Measurements from ENCODE around the gene PRKCH. TPM values are rescaled to one million over a fixed set of nuclear protein-coding genes. Genes with fewer than 3 reads are reported as not detected.
"Not testable (repeated sequence)": the region's sequence is repeated elsewhere in the genome, so short reads cannot be mapped to it uniquely, and the experiment has no call there.

The PRKCH gene
- total RNA-seq, 1 experiment from 2014 or later = 49.5 TPM

DNA sequence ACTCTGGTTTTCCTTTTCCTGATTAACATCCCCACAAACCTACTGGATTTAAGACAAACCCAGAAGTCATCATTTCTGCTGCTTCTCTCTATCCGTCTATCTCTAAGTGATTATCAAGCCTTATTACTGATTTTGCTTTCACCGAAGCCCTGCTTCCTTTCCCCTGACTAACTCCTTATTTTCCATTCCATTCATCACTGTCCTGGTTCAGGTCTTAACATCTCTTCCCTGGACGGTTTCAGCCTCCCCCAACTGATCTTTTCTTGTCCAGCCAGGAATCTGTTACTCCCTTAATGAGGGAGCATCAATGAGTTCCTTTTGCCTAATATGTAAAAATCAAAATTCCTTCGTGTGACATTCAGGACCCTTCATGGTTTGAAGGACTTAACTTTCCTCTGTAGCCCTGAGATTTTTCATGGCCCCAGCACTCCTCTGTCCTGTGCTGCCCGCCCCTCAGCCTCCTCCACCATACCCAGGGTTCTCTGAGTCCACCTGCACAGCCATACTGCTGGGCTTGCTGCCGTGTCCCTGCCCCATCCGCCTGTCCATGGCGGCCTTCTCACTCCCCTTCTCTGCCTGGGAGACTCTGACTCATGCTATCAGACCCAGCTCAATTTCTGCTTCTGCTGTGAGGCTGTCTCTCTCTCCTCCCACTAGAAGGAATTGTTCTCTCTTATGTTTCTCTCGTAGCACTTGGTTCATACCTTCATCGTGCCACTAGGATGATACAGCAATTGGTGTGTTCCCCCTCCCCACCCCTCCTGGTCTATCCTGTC lies 206.1 kb downstream of the PRKCH start:
- no peak for DNase-seq (ENCODE audit: low spot score)

DNA sequence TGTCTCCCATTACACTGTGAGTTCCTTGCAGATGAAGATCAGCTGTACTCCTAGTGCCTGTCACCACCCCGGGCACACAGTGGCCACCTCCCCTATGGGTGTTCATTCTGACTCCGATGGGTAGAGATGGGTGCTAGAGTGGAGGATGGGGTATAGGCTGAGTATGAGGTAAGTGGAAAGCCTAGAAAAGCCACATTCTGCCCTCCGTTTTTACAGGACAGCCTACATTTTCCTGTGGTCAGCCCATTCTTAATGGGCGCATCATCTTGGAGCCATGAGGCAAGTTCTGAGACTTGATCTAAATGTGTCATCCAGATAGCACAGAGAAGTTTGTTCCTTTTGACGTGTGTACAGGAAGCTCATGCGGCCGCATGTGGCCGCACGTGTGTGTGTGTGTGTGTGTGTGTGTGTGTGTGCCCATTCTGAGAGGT lies 207.2 kb downstream of the PRKCH start:
- no peak for DNase-seq (ENCODE audit: low spot score)

DNA sequence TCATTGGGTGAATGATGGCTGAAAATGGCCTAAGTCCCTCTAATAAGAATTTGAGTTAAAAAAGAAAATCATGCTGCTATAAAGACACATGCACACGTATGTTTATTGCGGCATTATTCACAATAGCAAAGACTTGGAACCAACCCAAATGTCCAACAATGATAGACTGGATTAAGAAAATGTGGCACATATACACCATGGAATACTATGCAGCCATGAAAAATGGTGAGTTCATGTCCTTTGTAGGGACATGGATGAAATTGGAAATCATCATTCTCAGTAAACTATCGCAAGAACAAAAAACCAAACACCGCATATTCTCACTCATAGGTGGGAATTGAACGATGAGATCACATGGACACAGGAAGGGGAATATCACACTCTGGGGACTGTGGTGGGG lies 208.0 kb downstream of the PRKCH start:
- DNase-seq (ENCODE audit: low spot score) = not testable (repeated sequence)

DNA sequence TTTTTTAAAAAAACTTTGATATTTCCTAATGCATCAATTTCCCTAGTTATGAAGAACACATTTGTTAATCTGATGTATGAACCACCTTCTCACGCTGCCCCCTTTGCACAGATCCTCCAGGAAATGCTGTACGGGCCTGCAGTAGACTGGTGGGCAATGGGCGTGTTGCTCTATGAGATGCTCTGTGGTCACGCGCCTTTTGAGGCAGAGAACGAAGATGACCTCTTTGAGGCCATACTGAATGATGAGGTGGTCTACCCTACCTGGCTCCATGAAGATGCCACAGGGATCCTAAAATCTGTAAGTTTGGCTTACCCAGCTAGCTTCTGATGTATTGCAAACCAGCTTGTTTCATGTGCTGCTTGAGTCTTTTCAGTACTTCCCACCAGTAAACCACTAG lies 208.9 kb downstream of the PRKCH start:
- no peak for DNase-seq (ENCODE audit: low spot score)

DNA sequence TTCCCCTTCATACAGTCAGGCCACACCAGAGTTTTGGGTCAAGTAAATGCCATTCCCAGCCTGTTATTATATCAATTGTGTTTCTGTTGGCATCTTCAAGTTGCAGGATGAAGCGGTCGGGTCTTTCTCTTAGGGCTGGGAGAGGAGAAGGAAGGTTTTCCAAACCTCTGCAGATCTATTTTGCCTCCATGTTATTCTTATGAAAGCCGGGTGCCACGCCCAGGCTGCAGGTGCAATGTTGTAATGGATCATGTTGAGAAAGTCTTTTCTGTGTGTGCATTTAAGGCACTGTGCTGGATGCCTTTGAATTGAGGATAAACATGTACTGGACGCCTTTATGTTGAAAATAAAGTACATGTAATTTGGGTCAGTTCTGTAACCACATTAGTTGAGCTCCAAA lies 209.5 kb downstream of the PRKCH start:
- no peak for DNase-seq (ENCODE audit: low spot score)

DNA sequence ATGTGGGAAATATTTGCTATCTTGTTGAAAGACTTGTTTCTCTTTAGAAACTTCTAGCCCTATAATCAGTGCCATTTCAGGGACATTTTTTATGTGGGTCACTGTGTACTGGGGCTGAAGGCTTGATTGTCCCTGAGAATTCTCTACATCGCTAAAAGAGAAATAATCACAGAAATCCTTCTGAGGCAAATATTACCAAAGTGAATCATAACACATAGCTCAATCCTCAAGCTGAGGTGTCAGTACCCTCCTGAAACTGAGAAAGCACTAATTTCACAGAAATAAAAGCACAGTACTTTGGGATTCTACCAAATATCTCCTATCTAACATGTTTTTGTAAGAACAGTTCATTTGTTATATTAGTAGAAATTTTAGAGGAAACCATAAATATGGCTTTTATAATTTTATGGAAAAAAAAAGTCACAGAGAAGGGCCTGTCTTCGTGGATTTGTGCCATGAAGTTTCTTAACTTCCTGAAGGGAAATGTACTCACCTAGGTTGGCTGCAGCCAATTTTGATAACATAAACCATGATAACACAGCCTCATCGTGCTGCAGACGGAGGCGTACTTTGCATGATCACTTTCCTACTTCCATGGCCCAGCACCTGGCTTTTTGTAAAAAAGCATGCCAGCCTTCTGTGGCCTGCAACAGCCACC lies 210.2 kb downstream of the PRKCH start:
- no peak for DNase-seq (ENCODE audit: low spot score)

DNA sequence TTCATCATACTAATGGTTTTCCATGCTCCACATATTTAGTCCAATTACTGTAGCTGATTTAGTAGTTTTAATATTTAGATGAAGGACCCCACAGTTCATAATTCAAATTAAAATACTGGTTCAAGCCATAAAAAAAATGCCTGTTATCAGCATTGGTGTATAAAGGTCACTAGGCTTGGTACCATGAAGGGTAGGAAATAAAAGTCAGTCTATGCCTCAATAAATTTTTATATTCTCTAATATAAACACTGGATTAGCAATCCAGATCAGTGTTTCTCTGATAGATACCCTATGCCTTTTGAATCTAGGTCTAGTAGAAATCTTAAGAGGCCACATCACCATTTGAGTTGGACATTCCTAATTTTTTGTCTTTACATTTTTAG lies 210.7 kb downstream of the PRKCH start:
- no peak for DNase-seq (ENCODE audit: low spot score)

DNA sequence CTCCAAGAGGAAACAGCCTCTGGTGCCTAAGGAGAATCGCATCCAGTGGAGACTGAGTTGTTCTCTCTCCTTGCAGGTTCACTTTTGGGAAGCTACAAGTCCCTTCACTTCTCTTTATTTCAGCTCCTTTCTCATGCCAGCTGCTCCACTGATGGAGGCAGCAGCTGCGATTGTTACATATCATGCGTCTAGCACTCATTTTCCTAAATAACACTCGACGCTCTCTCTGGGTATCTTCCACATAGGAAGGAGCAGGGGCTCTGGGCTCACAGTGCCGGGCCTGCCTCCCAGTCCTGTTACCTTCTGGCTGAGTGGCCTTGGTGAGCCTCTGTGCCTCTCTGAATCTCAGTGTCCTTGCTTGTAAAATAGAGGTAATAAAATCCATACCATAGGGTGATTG lies 211.4 kb downstream of the PRKCH start:
- DNase-seq (ENCODE audit: low spot score) = no peak

DNA sequence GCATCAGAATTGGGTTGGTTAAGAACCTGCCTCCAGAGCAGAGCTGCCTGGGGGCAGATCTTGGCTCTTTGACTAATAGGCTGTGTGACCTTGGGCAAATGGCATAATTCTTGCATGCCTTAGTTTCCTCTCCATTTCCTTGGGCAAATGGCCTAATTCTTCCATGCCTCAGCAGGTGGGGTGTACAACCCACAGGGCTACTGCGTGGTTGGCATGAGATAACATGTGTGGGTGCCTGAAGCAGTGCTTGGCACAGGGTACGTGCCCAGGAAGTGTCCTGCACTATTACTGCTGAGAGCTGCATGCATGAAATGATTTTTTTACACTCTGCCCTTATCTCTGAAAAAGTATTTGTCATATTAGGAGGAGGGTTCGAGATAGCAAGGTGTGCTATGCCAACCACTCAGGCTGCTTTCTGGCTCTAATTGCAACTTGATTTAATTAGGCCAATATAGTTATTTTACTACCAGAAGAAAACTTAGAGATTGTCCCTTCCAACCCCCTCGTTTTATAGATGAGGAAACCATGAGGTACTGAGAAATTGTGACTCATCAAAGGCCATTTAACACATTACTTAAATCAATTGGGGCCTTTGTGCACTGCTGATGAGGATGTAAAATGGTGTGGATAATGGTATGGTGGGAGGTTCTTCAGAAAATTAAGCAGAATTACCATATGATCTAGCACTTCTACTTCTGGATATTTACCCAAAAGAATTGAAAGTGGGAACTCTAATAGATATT lies 212.3 kb downstream of the PRKCH start:
- DNase-seq (ENCODE audit: low spot score) = no peak

DNA sequence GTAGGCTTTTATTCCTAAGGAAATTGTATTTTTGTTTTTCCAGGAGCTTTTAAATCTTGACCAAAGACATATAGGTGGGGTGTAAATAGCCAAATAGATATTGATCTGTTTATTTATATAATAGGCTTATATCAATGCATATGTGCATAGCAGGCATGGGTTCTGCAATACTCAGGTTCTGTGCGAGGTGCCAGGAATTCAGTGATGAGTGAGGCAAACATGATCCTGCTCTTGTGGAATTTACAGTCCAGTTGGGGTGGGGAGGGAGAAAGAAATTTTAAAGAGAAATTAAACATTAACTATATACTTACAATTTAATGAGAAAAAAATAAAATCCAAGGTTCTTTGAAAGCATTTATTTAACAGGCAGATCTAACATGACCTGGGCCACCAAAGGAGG lies 213.7 kb downstream of the PRKCH start:
- DNase-seq (ENCODE audit: low spot score) = no peak

DNA sequence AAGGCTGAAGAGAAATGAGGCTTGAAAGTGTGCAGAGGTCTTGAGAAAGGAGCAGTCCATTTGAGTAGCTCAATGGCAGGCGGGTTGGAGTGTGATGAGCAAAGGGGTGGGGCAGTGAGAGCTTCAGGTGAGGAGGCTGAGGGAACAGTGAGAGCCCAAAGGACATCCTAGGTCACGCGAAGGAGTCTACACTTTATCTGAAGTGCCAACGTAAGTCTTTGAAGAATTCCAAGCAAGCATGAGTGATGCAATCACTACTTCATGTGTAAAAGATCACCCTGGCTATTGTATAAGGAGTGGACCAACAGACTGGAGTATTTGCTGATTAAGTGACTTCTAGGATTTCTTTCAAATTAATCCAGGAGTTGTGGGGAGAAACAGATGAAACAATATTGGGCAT lies 214.1 kb downstream of the PRKCH start:
- DNase-seq (ENCODE audit: low spot score) = no peak

DNA sequence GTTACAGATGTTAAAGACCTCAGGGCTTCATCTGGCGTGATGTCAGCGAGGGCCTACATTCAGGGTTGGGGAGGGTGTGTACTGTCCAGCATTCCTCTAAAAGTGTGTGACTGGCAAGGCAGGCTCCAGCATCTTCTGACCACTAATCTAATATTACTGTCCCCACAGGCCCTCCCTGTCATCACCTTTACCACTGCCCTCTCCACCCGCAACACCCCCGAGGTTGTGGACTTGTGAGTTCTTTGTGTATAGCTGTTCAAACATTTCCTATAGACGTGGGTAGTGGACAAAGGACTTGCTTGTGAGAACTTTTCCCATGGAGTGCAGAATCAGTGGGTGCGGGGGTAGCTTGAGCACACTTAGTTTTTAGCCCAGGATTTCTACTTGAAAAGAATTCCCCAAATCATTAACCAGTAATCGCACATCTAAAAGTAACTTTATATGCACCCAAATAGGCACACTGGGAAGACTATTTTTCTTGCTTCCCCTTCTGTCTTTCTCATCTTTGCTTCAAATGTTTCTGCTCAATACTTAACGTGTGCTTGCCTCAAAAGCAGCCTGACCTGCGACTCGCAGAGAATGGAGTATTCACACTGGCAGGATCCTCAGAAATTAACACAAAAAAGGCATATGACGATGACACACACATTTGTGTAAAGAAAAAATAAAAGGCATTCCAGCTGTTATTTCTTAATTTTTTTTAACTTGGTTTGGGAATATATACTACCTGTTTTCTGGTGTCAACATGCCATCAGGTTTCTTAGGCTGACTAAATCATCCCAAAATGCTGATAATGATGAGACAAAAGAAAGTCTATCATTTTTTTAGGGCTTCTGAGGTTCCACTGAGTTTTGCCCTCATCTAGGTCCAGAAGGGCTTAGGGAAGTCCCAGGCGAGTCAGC lies 215.5 kb downstream of the PRKCH start:
- DNase-seq (ENCODE audit: low spot score) = no peak

DNA sequence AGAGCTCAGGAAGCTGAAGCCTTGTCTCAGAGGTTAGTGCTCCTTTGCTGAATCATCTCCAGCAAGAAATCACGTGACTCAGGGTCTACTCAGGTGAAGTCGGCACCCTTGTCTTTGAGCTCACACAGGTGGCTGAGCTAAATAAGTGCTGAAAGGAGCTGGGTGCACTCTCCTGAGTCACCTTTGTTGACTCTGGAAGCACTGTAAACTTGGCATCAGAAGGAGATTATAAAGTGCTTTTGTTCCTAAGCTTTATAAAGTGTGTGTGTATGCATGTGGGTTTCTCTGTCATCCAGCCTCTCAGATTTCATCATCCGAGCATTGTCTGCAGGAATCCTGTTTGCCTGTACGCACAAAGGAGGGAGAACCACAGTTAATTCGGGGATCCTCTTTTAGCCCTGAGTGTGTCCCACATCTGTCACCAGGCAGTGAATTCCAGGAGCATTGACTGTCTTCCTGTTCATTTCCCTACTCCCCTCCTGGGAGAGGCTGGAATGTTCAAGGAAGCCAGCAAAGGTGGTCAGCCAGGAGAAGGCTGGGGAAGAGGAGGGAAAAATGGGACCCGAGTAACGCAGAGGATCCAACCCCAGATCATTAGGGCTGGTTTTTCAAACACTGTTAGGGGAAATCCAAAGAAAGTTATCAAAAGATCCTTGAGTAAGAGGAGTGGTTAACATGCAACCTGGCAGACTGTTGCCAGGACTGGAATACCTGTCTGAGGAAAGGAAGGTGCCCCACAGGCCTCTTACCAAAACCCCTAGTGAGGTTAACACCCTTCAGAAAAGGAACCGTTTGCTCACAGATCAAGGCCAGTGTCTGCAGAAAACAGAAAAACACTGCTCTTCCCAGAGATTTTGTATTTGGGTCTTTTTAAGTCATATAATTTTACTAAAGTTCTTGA lies 216.4 kb downstream of the PRKCH start:
- peak; percentile 87 for DNase-seq (ENCODE audit: low spot score)

DNA sequence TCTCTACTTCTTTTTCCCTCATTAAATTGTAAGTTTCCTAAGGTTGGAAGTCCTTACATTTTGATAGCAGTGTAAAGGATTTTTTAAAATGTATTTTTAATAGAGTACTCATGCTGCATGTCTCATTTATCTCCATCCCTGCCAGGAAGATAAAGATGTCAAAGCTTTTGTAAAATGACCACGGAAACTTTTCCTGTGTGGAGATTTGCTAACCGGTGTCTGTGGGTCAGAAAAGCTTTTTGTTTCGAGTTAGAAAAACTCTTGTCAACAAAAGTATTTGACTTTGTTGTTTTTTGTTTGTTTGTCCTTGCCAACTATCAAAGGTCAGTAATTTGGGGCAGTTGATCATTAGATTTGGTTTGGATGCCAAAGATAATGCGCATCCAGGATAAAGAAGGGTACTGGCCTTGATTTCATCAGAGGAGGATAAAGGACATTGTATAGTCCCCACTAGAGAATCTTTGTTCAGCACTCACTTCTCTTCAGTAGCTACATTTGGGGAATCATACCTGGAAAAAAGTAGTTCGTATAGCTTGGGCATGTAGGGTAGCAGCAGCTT lies 217.2 kb downstream of the PRKCH start:
- DNase-seq (ENCODE audit: low spot score) = no peak

DNA sequence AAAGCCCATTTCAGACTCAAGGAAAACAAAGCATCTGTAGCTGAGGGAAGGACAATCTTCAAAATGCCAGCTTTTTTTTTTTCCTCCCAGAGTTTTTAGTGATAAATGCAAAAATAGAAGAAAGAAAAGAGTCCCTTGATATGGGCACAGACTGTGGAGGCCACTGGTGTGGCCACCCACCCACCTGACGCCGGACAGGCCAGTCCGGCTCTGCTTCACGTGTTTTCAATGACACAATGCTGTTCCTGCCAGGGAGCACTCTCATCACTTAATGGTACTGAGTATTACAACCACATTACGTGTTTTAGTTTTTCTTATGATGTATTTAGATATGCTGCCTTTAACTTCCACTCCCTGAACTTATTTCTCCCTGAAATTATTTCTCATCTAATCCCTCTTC lies 218.3 kb downstream of the PRKCH start:
- no peak for DNase-seq (ENCODE audit: low spot score)

DNA sequence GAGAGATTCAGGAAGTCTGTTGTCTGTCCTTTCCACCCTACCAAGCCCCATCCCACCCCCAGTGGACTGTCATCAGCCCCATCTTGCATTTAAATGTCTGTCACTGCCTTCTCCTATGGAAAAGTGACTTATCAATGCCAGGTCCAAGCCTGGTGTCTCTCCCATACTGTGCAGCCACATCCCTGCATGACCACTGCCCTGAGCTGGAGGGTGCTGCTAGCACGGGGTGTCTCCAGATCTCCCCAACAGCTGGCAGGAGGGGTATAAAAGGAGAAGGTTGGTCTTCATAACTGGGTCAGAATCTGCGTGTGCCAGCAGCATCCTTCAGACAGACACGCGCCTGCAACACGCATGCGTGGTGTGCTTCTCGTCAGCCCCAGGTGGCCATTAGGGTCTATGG lies 219.6 kb downstream of the PRKCH start:
- no peak for DNase-seq (ENCODE audit: low spot score)

DNA sequence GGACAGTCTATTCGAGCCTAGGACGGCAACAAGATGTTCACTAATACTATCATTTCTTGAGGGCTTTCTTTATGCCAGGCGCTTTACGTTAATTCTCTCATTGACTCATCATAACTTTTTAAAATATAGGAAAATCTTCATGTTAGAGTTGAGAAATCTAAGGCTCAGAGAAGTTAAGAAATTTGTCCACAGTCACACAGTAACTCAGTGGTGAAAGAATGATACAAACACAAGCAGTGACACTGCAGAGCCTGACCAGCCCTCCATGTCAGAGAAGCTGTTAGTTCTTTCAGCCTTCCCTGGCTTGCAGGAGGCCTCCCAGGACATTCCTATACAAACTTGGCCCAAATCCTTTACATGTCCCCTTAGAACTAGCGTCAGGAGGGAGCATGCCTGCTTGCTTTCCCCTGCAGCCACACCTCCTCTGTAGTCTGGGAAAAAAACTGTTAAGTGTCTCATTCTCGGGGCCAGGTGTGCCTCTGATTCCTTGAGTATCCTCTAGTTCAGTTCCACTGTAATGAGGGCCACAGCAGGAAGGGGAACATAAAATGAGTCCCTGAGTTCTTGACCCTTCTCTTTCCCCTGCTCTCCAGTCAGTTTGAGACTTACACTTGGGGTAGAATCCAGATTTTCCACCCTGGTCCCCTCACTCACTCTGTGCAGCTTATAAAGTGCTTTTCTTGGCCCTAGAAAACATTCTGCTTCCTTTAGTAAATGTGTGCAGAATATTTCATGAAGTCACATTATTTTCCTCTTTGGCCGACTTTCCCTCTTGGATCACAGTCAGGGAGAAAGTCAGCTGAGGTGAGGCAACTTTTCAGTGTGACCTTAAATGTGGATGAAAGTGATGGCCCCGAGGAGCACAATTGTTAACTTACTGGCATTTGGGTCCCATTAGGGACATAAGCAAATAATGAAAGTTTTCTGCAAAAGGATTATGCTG lies 221.7 kb downstream of the PRKCH start:
- DNase-seq (ENCODE audit: low spot score) = no peak

DNA sequence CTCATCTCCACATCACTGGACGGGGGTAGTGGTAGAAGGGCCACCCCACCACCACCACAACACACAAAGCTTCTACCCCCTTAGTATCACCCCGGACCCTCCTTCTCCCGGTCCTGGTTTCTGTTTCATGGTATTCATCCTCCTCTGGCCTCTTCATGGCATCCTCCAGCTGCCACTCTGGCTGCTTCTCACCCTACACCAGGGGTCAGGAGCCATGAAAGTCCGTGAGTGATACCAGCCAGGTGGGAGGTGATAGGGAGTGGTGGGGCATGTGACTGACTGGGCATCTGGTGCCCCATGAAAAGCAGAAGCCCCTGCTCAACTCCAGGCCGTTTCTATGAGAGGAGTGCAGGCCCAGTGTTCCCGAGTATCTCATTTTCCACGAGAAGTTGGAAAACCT lies 222.6 kb downstream of the PRKCH start:
- DNase-seq (ENCODE audit: low spot score) = no peak

Data from HT-29 (cell line).